Tibial nerve (tissue), 4 donors: ENCODE data around the gene SLC35F2.

Experiments
- EP300 ChIP-seq, 2 donors: sonication (generic); formaldehyde crosslinking; IDR thresholded peaks; one replicate each; pipeline ENCODE4 v1.6.1; 2017; ENCODE audit warnings: antibody characterized with exemption in 2 of 2, mild to moderate bottlenecking in 1 of 2
- POLR2A ChIP-seq, 2 donors: fragments of 450-650 bp; IDR thresholded peaks; one replicate each; pipeline ENCODE4 v1.6.1; 2017; ENCODE audit warnings: antibody characterized with exemption in 2 of 2, mild to moderate bottlenecking in 2 of 2, moderate library complexity in 2 of 2
- TF ChIP-seq, protein P1 (sequence below), 5 experiments: fragments of 200-600 bp in 3 of 5; fragments of 450-650 bp in 2 of 5; sonication (generic) in 3 of 5; IDR thresholded peaks; one replicate each; pipeline ENCODE4 v1.5.1; 2016 to 2019; ENCODE audit warnings: antibody characterized with exemption in 5 of 5, mild to moderate bottlenecking in 3 of 5, moderate library complexity in 2 of 5

GRCh38 chr11:107844041-107844440 is 14.5 kb downstream of the SLC35F2 start:
- TF ChIP-seq, protein P1, sequence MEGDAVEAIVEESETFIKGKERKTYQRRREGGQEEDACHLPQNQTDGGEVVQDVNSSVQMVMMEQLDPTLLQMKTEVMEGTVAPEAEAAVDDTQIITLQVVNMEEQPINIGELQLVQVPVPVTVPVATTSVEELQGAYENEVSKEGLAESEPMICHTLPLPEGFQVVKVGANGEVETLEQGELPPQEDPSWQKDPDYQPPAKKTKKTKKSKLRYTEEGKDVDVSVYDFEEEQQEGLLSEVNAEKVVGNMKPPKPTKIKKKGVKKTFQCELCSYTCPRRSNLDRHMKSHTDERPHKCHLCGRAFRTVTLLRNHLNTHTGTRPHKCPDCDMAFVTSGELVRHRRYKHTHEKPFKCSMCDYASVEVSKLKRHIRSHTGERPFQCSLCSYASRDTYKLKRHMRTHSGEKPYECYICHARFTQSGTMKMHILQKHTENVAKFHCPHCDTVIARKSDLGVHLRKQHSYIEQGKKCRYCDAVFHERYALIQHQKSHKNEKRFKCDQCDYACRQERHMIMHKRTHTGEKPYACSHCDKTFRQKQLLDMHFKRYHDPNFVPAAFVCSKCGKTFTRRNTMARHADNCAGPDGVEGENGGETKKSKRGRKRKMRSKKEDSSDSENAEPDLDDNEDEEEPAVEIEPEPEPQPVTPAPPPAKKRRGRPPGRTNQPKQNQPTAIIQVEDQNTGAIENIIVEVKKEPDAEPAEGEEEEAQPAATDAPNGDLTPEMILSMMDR (IDR thresholded peaks at IDR 0.05) = no peak
- TF ChIP-seq POLR2A (IDR thresholded peaks at IDR 0.05) = no peak
- no peak for TF ChIP-seq EP300 (IDR thresholded peaks at IDR 0.05)
